ENCODE data around the gene CEP70.

GRCh38 chr3:138498991-138499390 is 95.1 kb downstream of the CEP70 start:
- TF ChIP-seq CTCF (IDR thresholded peaks at IDR 0.05; ENCODE audit: low read depth, low read length, missing input control) (no peak), ATF3 (IDR thresholded peaks at IDR 0.05) (no peak), FOXA2 (IDR thresholded peaks at IDR 0.05) (no peak), YY1 (IDR thresholded peaks at IDR 0.05) (no peak), FOXA1 (IDR thresholded peaks at IDR 0.05) (no peak), RXRA (IDR thresholded peaks at IDR 0.05) (no peak), TAF1 (conservative IDR thresholded peaks at IDR 0.05) (no peak), GABPA (IDR thresholded peaks at IDR 0.05 in 1 of 2, conservative IDR thresholded peaks at IDR 0.05 in 1 of 2) (no peak)

Data from liver (tissue), 3 donors.